Neural cell (in vitro differentiated cells): ENCODE results near the gene NUP58. TPM values are rescaled to one million over a fixed set of nuclear protein-coding genes. Genes with fewer than 3 reads are reported as not detected.

Source experiments
- H2AFZ ChIP-seq: fragments of 200-600, 300-800 bp; sonication (generic), shearing (Covaris generic); 2 replicates; pipeline ENCODE4 v1.6.0; 2014; ENCODE audit warnings: low read depth, mild to moderate bottlenecking, antibody characterized with exemption, low read length, moderate library complexity
- H3F3A ChIP-seq: fragments of 200-600 bp; shearing (Covaris generic); 2 replicates; pipeline ENCODE4 v1.6.1; 2016; ENCODE audit warnings: mild to moderate bottlenecking, moderate library complexity, mixed read lengths, antibody characterized with exemption, low read length; ENCODE audit not compliant: insufficient read depth, poor library complexity, severe bottlenecking
- H3K27ac ChIP-seq: fragments of 200-600, 300-800 bp; sonication (generic), shearing (Covaris generic); 2 replicates; pipeline ENCODE4 v1.5.1; 2014; ENCODE audit warnings: mild to moderate bottlenecking, low read length, moderate library complexity
- H3K27me3 ChIP-seq: fragments of 300-800, 200-600 bp; sonication (generic), shearing (Covaris generic); 2 replicates; pipeline ENCODE4 v1.6.0; 2014; ENCODE audit warnings: mild to moderate bottlenecking, low read depth, low read length, moderate library complexity; ENCODE audit not compliant: insufficient read depth
- H3K36me3 ChIP-seq: fragments of 300-800, 200-600 bp; sonication (generic), shearing (Covaris generic); 2 replicates; pipeline ENCODE4 v1.5.1; 2014; ENCODE audit warnings: mild to moderate bottlenecking, antibody characterized with exemption, low read length, moderate library complexity; ENCODE audit not compliant: insufficient read depth
- H3K4me2 ChIP-seq: fragments of 300-800, 200-600 bp; sonication (generic), shearing (Covaris generic); 2 replicates; pipeline ENCODE4 v1.6.0; 2014; ENCODE audit warnings: mild to moderate bottlenecking, low read length
- H3K4me3 ChIP-seq: fragments of 300-800, 200-600 bp; sonication (generic), shearing (Covaris generic); 2 replicates; pipeline ENCODE4 v1.5.1; 2014; ENCODE audit warnings: mild to moderate bottlenecking, low read length, moderate library complexity
- H3K79me2 ChIP-seq: fragments of 200-600 bp; shearing (Covaris generic); replicated peaks from 2 replicates; pipeline ENCODE4 v1.6.0; 2014; ENCODE audit warnings: mild to moderate bottlenecking, low read length, moderate library complexity; ENCODE audit not compliant: insufficient read depth
- H3K9ac ChIP-seq: fragments of 300-800, 200-600 bp; sonication (generic), shearing (Covaris generic); 2 replicates; pipeline ENCODE4 v1.6.1; 2016; ENCODE audit warnings: mild to moderate bottlenecking, low read length, mixed read lengths
- H3K9me2 ChIP-seq: fragments of 200-600 bp; shearing (Covaris generic); 2 replicates; pipeline ENCODE4 v1.6.1; 2016; ENCODE audit warnings: mild to moderate bottlenecking, low read length, mixed read lengths; ENCODE audit not compliant: insufficient read depth
- H3K9me3 ChIP-seq: fragments of 200-600, 300-800 bp; sonication (generic), shearing (Covaris generic); 2 replicates; pipeline ENCODE4 v1.6.1; 2016; ENCODE audit warnings: mild to moderate bottlenecking, mixed run types, low read length, moderate library complexity, mixed read lengths
- H4K20me1 ChIP-seq: fragments of 200-600 bp; shearing (Covaris generic); 2 replicates; pipeline ENCODE4 v1.6.1; 2016; ENCODE audit warnings: mild to moderate bottlenecking, mixed run types; ENCODE audit not compliant: insufficient read depth
- CTCF ChIP-seq: fragments of 450-650 bp; IDR thresholded peaks from 2 replicates; pipeline ENCODE4 v1.5.1; 2014; ENCODE audit warnings: antibody characterized with exemption, mild to moderate bottlenecking, moderate library complexity; ENCODE audit not compliant: poor library complexity, severe bottlenecking
- EP300 ChIP-seq: fragments of 450-650 bp; conservative IDR thresholded peaks from 2 replicates; pipeline ENCODE4 v1.6.1; 2014; ENCODE audit warnings: antibody characterized with exemption, mild to moderate bottlenecking, moderate library complexity; ENCODE audit not compliant: poor library complexity, severe bottlenecking
- EZH2 ChIP-seq: fragments of 200-600, 300-800 bp; shearing (Covaris generic), sonication (generic); IDR thresholded peaks from 2 replicates; pipeline ENCODE4 v1.6.1; 2014; ENCODE audit warnings: antibody characterized with exemption, low read length, borderline replicate concordance, mild to moderate bottlenecking; ENCODE audit not compliant: insufficient read depth, poor library complexity, severe bottlenecking
- MXI1 ChIP-seq: fragments of 450-650 bp; conservative IDR thresholded peaks from 2 replicates; pipeline ENCODE4 v1.6.1; 2014; ENCODE audit warnings: antibody characterized with exemption, mild to moderate bottlenecking; ENCODE audit not compliant: poor library complexity, severe bottlenecking
- POLR2AphosphoS5 ChIP-seq: IDR thresholded peaks from 2 replicates; pipeline ENCODE4 v1.6.1; 2012
- RAD21 ChIP-seq: fragments of 450-650 bp; conservative IDR thresholded peaks from 2 replicates; pipeline ENCODE4 v1.6.1; 2014; ENCODE audit warnings: antibody characterized with exemption, mild to moderate bottlenecking, moderate library complexity
- SMC3 ChIP-seq: fragments of 450-650 bp; conservative IDR thresholded peaks from 2 replicates; pipeline ENCODE4 v1.6.1; 2014; ENCODE audit warnings: antibody characterized with exemption, mild to moderate bottlenecking, moderate library complexity; ENCODE audit not compliant: poor library complexity
- TAF1 ChIP-seq: IDR thresholded peaks from 2 replicates; pipeline ENCODE4 v1.6.1; 2012; ENCODE audit warnings: low read depth
- polyA plus RNA-seq: library from polyadenylated mRNA; depleted of rRNA; stranded (reverse); fragments of >200 nt; gene quantifications from 2 replicates; pipeline ENCODE4 v1.2.3, GENCODE V29; 2014
- TF ChIP-seq, protein P1 (sequence below): IDR thresholded peaks from 2 replicates; pipeline ENCODE4 v1.6.1; 2012; ENCODE audit warnings: borderline replicate concordance

Gene NUP58
- polyA plus RNA-seq, 1 donor from 2014 or later: 150 TPM

- Histone ChIP-seq H3K4me2 (no peak overlapping the region), H3K4me3 (no peak overlapping the region), H3F3A (no peaks in the 10 kb centered on the region), H3K27ac (no peak overlapping the region), H3K9ac (no peak overlapping the region), H3K79me2 (no peaks in the 10 kb centered on the region), H2AFZ (no peak overlapping the region), H3K9me2 (no peaks in the 10 kb centered on the region), H4K20me1 (no peaks in the 10 kb centered on the region), H3K36me3 (peaks cover 21% of the 10 kb centered on the region), H3K27me3 (no peaks in the 10 kb centered on the region), H3K9me3 (no peaks in the 10 kb centered on the region)
- TF ChIP-seq SMC3 (no peak), TAF1 (no peak), CTCF (no peak), EZH2 (no peak), POLR2AphosphoS5 (no peak), MXI1 (no peak), RAD21 (no peak), EP300 (no peak)
- TF ChIP-seq, protein P1, sequence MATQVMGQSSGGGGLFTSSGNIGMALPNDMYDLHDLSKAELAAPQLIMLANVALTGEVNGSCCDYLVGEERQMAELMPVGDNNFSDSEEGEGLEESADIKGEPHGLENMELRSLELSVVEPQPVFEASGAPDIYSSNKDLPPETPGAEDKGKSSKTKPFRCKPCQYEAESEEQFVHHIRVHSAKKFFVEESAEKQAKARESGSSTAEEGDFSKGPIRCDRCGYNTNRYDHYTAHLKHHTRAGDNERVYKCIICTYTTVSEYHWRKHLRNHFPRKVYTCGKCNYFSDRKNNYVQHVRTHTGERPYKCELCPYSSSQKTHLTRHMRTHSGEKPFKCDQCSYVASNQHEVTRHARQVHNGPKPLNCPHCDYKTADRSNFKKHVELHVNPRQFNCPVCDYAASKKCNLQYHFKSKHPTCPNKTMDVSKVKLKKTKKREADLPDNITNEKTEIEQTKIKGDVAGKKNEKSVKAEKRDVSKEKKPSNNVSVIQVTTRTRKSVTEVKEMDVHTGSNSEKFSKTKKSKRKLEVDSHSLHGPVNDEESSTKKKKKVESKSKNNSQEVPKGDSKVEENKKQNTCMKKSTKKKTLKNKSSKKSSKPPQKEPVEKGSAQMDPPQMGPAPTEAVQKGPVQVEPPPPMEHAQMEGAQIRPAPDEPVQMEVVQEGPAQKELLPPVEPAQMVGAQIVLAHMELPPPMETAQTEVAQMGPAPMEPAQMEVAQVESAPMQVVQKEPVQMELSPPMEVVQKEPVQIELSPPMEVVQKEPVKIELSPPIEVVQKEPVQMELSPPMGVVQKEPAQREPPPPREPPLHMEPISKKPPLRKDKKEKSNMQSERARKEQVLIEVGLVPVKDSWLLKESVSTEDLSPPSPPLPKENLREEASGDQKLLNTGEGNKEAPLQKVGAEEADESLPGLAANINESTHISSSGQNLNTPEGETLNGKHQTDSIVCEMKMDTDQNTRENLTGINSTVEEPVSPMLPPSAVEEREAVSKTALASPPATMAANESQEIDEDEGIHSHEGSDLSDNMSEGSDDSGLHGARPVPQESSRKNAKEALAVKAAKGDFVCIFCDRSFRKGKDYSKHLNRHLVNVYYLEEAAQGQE: no peak
Observed at GRCh38 chr13:25268561-25268960, 32.9 kb upstream of the NUP58 start.

GRCh38 chr13:25276748-25277147, 24.7 kb upstream of the NUP58 start:
- Histone ChIP-seq H3K36me3 (peaks cover 5% of the 10 kb centered on the region), H3K4me3 (no peak overlapping the region), H3K4me2 (no peak overlapping the region), H3K9ac (no peak overlapping the region), H3K27ac (no peak overlapping the region), H2AFZ (no peak overlapping the region), H3K9me2 (no peaks in the 10 kb centered on the region), H3K27me3 (no peaks in the 10 kb centered on the region), H3K9me3 (no peaks in the 10 kb centered on the region), H4K20me1 (no peaks in the 10 kb centered on the region), H3F3A (no peaks in the 10 kb centered on the region), H3K79me2 (no peaks in the 10 kb centered on the region)
- TF ChIP-seq SMC3 (no peak), TAF1 (no peak), EP300 (no peak), MXI1 (no peak)

DNA sequence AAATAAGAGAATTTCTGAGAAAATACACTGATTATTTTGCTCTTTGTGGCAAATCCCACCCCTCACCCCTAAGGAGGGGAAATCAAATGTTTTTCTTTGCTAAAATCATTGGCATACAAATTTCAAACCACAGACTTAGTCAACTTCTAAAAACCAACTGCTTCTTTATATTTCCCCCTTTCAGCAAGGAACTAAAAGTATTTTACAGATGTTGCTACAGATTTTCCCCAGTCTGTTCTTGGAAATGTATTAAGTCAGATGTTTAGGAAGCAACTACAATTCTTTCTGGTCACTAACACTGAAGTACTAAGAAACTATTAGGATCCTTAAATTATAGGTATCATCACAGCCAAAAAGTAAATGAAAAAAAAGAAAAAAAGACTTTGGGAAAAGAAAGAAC, 21.0 kb upstream of the NUP58 start:
- TF ChIP-seq CTCF: no peak
- TF ChIP-seq, protein P1: no peak
- no peak for TF ChIP-seq RAD21
- no peak for TF ChIP-seq MXI1
- no peak for TF ChIP-seq SMC3
- TF ChIP-seq POLR2AphosphoS5: no peak
- TF ChIP-seq EP300: no peak
- TF ChIP-seq TAF1: no peak
- no peak for TF ChIP-seq EZH2
- Histone ChIP-seq H3K4me2 (no peak overlapping the region), H3K36me3 (no peaks in the 10 kb centered on the region), H3K9ac (no peak overlapping the region), H3K4me3 (no peak overlapping the region), H3K27ac (no peak overlapping the region), H3K9me2 (no peaks in the 10 kb centered on the region), H3K9me3 (no peaks in the 10 kb centered on the region), H3F3A (no peaks in the 10 kb centered on the region), H3K79me2 (peaks cover 28% of the 10 kb centered on the region), H2AFZ (no peak overlapping the region), H4K20me1 (no peaks in the 10 kb centered on the region), H3K27me3 (no peaks in the 10 kb centered on the region)
